AG09309 (cell line): ENCODE measurements around the gene SCAMP5.

Experiments
- DNase-seq: peaks from one replicate; pipeline ENCODE4 v3.0.0-alpha.2; 2010; ENCODE audit warnings: low read depth
- H3K4me3 ChIP-seq: 2 replicates; pipeline ENCODE4 v1.5.1; 2011; ENCODE audit warnings: mild to moderate bottlenecking, low read depth, low read length, moderate library complexity; ENCODE audit not compliant: control insufficient read depth
- TF ChIP-seq, protein P1 (sequence below): IDR thresholded peaks from 2 replicates; pipeline ENCODE4 v1.5.1; 2011; ENCODE audit warnings: mild to moderate bottlenecking, low read depth, low read length, inconsistent platforms; ENCODE audit not compliant: insufficient read depth, control insufficient read depth; ENCODE audit errors: missing control alignments

Gene SCAMP5

DNA sequence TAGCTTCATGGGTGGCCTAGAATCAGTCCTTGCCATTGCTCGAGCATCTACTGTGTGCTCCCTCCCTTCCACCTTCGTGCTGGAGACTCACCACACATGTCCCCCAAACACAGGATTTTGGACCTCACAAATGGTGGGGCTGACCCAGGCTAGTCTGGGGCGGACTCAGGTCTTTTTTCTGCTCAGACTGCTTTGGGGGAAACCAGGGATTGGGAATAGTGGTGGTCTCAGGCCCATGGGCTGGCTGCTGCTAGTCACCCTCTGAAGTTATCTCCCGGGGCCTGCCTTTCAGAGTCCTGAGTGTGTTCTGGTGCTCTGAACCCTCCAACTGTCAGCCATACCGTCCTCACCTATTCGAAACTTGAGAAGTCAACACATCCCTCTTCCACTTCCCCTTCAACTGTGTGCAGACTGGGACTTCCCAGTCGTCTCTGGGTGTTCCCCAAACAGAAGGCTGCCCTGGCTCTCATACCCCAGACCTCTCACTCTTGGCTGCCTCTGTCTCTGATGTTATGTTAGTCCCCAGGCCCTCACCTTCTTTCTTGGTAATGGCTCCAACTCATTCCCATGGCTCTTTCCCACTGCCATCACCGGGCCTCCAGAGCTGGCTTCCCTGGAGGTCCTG is 74.0 kb downstream of the SCAMP5 start:
- TF ChIP-seq, protein P1, sequence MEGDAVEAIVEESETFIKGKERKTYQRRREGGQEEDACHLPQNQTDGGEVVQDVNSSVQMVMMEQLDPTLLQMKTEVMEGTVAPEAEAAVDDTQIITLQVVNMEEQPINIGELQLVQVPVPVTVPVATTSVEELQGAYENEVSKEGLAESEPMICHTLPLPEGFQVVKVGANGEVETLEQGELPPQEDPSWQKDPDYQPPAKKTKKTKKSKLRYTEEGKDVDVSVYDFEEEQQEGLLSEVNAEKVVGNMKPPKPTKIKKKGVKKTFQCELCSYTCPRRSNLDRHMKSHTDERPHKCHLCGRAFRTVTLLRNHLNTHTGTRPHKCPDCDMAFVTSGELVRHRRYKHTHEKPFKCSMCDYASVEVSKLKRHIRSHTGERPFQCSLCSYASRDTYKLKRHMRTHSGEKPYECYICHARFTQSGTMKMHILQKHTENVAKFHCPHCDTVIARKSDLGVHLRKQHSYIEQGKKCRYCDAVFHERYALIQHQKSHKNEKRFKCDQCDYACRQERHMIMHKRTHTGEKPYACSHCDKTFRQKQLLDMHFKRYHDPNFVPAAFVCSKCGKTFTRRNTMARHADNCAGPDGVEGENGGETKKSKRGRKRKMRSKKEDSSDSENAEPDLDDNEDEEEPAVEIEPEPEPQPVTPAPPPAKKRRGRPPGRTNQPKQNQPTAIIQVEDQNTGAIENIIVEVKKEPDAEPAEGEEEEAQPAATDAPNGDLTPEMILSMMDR: no peak
- H3K4me3 ChIP-seq: no peak overlapping the region
- no peak for DNase-seq

DNA sequence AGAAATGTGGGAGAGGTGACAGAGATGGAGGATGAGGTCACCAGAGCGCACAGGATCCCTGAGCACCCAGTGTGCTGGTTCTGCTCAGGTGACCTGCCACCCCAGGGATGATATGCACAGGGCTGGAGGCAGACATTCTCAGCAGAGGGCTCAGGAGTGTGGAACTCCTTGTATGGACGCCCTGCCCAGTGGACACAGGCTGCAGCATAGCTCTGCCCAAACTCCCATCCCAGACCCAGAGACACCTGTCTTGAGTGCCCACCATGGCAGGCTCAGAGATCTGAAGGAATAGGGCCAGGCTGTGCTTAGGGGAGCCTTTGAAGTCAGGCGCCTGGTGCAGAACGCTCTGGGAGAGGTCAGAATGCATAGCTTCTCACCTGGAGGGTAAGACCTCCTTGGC is 75.3 kb downstream of the SCAMP5 start:
- TF ChIP-seq, protein P1: no peak
- no peak overlapping the region for H3K4me3 ChIP-seq
- no peak for DNase-seq
